Bronchial epithelial cell (primary cell): ENCODE measurements around the gene IQCM. TPM values are rescaled to one million over a fixed set of nuclear protein-coding genes. Genes with fewer than 3 reads are reported as not detected.

ENCODE experiments used
- DNase-seq: peaks from one replicate; pipeline ENCODE4 v3.0.0-alpha.2; 2010; ENCODE audit warnings: low read depth
- FAIRE-seq: peaks from 2 replicates; lab custom pipeline; 2011; peaks lifted over from hg19 to GRCh38; lab: Jason Lieb, UNC
- H3K27me3 ChIP-seq: 2 replicates; pipeline ENCODE4 v1.5.1; 2011; ENCODE audit warnings: low read length; ENCODE audit not compliant: control insufficient read depth, insufficient read depth
- H3K36me3 ChIP-seq: 2 replicates; pipeline ENCODE4 v1.5.1; 2011; ENCODE audit warnings: low read length; ENCODE audit not compliant: control insufficient read depth, insufficient read depth
- H3K4me3 ChIP-seq: 2 replicates; pipeline ENCODE4 v1.5.1; 2011; ENCODE audit warnings: mild to moderate bottlenecking, low read depth, low read length, control low read depth
- total RNA-seq: library from RNA; depleted of rRNA; stranded (reverse); fragments of >200 nt; gene quantifications from 2 replicates; pipeline ENCODE4 v1.2.1, GENCODE V29; 2014
- TF ChIP-seq, protein P1 (sequence below): IDR thresholded peaks from 2 replicates; pipeline ENCODE4 v1.5.1; 2011; ENCODE audit warnings: mild to moderate bottlenecking, moderate library complexity, low read length, control low read depth, inconsistent platforms; ENCODE audit not compliant: insufficient read depth, severe bottlenecking

The IQCM gene
- total RNA-seq, 1 donor from 2014 or later: not detected

DNA sequence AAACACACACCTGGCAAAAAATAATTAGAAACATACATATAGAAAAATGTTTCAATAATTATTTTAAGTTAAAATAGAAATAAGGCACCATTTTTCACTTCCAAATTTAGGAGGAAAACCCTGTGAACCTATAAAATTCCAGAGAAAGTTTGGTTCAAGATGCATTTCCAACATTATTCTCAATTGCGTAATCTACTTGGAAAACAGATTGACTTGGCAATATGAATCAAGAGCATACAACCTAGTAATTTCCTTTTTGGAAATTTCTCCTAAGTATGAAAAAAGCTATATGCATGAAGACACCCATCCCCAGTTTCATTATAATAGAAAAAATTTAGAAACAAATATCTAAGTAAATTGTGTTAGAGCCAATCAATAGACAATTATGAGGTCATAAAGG is 242.9 kb downstream of the IQCM start:
- no peak for FAIRE-seq
- Histone ChIP-seq H3K36me3 (no peaks in the 10 kb centered on the region), H3K27me3 (no peaks in the 10 kb centered on the region)

DNA sequence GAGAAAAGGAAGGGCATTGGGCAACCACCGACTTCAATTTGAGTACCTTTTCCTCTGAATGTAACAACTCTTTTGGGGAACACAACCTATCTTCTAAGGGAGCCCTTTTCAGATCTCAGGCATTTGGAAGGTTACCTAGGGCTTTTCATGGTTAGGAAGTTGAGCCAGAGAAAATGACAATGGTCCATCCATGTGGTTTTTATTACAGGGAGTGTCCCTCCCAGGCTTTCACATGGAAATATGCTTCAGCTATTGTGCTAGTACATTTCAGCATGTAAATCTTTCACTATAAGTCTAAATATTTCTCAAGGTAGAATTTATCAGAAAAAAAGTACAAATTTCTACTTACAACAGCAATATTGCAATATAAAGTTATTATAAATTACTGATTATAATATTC is 259.8 kb downstream of the IQCM start:
- FAIRE-seq: no peak
- TF ChIP-seq, protein P1, sequence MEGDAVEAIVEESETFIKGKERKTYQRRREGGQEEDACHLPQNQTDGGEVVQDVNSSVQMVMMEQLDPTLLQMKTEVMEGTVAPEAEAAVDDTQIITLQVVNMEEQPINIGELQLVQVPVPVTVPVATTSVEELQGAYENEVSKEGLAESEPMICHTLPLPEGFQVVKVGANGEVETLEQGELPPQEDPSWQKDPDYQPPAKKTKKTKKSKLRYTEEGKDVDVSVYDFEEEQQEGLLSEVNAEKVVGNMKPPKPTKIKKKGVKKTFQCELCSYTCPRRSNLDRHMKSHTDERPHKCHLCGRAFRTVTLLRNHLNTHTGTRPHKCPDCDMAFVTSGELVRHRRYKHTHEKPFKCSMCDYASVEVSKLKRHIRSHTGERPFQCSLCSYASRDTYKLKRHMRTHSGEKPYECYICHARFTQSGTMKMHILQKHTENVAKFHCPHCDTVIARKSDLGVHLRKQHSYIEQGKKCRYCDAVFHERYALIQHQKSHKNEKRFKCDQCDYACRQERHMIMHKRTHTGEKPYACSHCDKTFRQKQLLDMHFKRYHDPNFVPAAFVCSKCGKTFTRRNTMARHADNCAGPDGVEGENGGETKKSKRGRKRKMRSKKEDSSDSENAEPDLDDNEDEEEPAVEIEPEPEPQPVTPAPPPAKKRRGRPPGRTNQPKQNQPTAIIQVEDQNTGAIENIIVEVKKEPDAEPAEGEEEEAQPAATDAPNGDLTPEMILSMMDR: no peak
- no peaks in the 10 kb centered on the region for H3K36me3 ChIP-seq

More for the DNA sequence above, 242.9 kb downstream of the IQCM start:
- TF ChIP-seq, protein P1: no peak
- no peak for DNase-seq
- no peak overlapping the region for H3K4me3 ChIP-seq

DNA sequence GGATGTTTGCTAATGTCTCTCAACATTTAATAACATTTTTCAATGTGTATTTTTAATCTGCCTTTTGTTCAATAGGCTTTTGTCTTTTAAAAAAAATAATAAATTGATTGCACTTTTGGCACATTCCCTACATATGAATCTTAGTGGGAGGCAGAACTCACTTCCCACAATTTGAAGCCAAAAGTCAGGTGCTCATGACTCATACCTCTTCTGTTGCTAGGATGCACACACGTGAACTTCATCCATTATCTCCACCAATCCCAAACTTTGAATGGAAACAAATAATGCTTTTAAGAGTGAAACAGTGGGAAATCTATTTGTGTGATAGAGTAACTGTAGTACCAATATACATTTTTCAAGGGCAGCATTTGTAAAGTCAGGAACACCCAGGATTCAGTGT is 260.5 kb downstream of the IQCM start:
- FAIRE-seq (no peak), DNase-seq (peak; percentile 60)
- Histone ChIP-seq H3K4me3 (no peak overlapping the region), H3K27me3 (no peaks in the 10 kb centered on the region), H3K36me3 (no peaks in the 10 kb centered on the region)
- TF ChIP-seq, protein P1: no peak

More for the DNA sequence above, 259.8 kb downstream of the IQCM start:
- H3K27me3 ChIP-seq: no peaks in the 10 kb centered on the region
- H3K4me3 ChIP-seq: no peak overlapping the region
- no peak for DNase-seq

DNA sequence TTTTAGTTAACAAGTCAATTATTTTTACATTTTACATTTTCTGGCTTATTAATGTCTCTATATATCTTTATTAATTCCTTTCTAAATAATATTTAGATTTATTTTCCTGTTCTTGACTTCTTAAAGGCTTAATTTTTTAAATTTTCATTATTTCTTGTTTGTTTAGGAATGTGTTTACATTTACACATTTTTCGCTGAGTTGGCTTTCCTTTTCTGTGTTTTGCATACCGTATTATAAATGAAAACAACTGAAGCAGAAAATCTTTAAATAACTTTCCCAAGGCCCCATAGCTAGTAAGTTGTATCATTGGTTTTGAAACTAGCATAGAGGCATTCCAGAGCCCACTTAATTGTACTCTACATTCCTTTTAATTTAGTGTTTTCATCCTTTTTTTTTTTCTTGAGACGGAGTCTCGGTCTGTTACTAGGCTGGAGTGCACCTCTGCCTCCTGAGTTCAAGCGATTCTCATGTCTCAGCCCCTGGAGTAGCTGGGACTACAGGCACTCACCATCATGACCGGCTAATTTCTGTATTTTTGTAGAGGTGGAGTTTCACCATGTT is 261.6 kb downstream of the IQCM start:
- FAIRE-seq: no peak
- H3K4me3 ChIP-seq: no peak overlapping the region
- H3K27me3 ChIP-seq: no peaks in the 10 kb centered on the region
- DNase-seq: no peak
- TF ChIP-seq, protein P1: no peak
- H3K36me3 ChIP-seq: no peaks in the 10 kb centered on the region

DNA sequence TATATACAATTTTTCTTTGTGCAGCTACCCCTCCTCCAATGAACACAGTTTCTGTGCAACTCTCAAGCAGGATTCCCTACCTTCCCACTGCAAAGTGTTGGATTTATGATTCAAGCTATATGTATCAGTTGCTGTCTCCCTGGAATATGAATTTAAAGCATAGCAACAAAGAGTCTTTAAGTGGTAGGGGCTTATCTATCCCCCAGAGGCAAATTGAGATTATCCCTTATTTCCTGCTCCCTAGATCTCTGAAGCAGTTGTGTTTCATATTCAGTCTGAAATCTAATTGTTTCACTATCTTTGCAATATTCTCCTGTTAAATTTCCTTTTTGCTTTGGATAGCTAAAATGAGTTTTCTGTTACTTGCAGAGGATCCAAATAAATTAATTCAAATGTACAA is 263.0 kb downstream of the IQCM start:
- Histone ChIP-seq H3K4me3 (no peak overlapping the region), H3K27me3 (no peaks in the 10 kb centered on the region), H3K36me3 (no peaks in the 10 kb centered on the region)
- DNase-seq (no peak), FAIRE-seq (no peak)
- TF ChIP-seq, protein P1: no peak

DNA sequence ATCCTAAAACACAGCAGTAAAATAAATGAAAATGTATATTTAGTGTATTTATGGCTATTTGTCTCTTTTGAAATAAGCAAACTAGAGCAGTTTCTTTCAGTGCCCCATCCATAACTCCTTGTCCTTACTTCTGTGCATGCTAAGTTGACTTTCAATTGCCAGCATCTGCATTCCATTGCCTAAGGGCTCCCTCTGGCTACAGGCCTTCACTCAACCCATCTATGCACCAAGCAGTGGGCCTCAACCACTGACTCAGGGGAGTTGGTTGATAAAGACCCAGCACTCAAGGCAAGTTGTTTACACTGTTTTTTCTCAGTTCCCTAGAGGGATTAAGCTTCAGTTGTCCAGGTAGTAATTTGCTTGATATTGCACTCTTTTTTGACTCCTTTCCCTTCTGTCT is 265.7 kb downstream of the IQCM start:
- FAIRE-seq: no peak
- DNase-seq: peak; percentile 29
- H3K27me3 ChIP-seq: no peaks in the 10 kb centered on the region
- no peak overlapping the region for H3K4me3 ChIP-seq
- H3K36me3 ChIP-seq: no peaks in the 10 kb centered on the region
- TF ChIP-seq, protein P1: peak; percentile 17
